Adrenal gland (tissue), 12 donors: Measurements from ENCODE around the gene LEMD1. TPM values are rescaled to one million over a fixed set of nuclear protein-coding genes. Genes with fewer than 3 reads are reported as not detected.

Experiments used
- DNase-seq, 7 donors: peaks; one replicate each; pipeline ENCODE4 v3.0.0-alpha.2; 2019 to 2020
- H3K27ac ChIP-seq, 5 donors: fragments of 200-600 bp; sonication (generic) in 4 of 5; 1 replicate in 3 of 5; 2 replicates in 2 of 5; pipeline versions ENCODE4 v1.5.1 to v1.8.0; 2016 to 2020; ENCODE audit warnings: mild to moderate bottlenecking in 1 of 5
- H3K27me3 ChIP-seq: fragments of 200-600 bp; 2 replicates; pipeline ENCODE4 v1.8.0; 2021
- H3K36me3 ChIP-seq, 2 donors: fragments of 200-600 bp; replicated peaks in 1 of 2; 1 replicate in 1 of 2; 2 replicates in 1 of 2; pipeline versions ENCODE4 v1.5.1 to v1.8.0; 2018 to 2022
- H3K4me1 ChIP-seq, 2 donors: fragments of 200-600 bp; replicated peaks in 1 of 2; 1 replicate in 1 of 2; 2 replicates in 1 of 2; pipeline versions ENCODE4 v1.5.1 to v1.8.0; 2018 to 2021
- H3K4me3 ChIP-seq, 4 donors: fragments of 200-600 bp; sonication (generic) in 3 of 4; one replicate each; pipeline ENCODE4 v1.5.1; 2016 to 2018
- H3K9me3 ChIP-seq, 3 donors: fragments of 200-600 bp; sonication (generic) in 1 of 3; replicated peaks in 1 of 3; 1 replicate in 2 of 3; 2 replicates in 1 of 3; pipeline versions ENCODE4 v1.5.1 to v1.8.0; 2016 to 2021
- CTCF ChIP-seq, 6 experiments: fragments of 450-650 bp in 4 of 6; fragments of 200-600 bp in 2 of 6; sonication (generic) in 1 of 6; IDR thresholded peaks; 1 replicate in 5 of 6; 2 replicates in 1 of 6; pipeline versions ENCODE4 v1.5.1 to v1.8.0; 2016 to 2021; ENCODE audit warnings: antibody characterized with exemption in 6 of 6, mild to moderate bottlenecking in 2 of 6, moderate library complexity in 1 of 6
- POLR2A ChIP-seq, 2 donors: fragments of 450-650 bp; IDR thresholded peaks; one replicate each; pipeline ENCODE4 v1.6.1; 2017; ENCODE audit warnings: antibody characterized with exemption in 2 of 2, mild to moderate bottlenecking in 2 of 2, moderate library complexity in 1 of 2
- WGBS, 4 donors: extraction: QIAGEN DNeasy Blood & Tissue Kit in 2 of 4; methylation state at CpG; one replicate each; pipeline versions ENCODE4 v1.1.5 to v1.1.7; 2013 to 2017; 5-methylcytosine and 5-hydroxymethylcytosine counted together
- intact Hi-C, 2 donors: fragments of 100-400 bp; cut with DNase I; formaldehyde crosslinking; loops; one replicate each; pipeline versions ENCODE4 v1.14.1 to v1.15.0; 2022 to 2023
- polyA plus RNA-seq, 3 donors: library from polyadenylated mRNA; stranded (reverse); fragments of 200-250 nt in 2 of 3; fragments of 350-450 nt in 1 of 3; fragmentation: Illumina TruSeq in 1 of 3; extraction: RNeasy Lipid Tissue Mini Kit (QIAGEN cat#74804) in 1 of 3; gene quantifications; one replicate each; pipeline ENCODE4 v1.2.3, GENCODE V29; 2013 to 2014
- total RNA-seq, 9 donors: library from RNA; depleted of rRNA in 4 of 9; stranded (reverse); fragments of >200 nt in 4 of 9; fragments of 120-200 nt in 1 of 9; fragmentation: NEBNext Ultra II Directional in 1 of 9; extraction: Animal tissue kit (Norgen Biotek cat#: 25700) in 1 of 9; gene quantifications; one replicate each; pipeline versions ENCODE4 v1.1.0 to v1.2.4, GENCODE V29; 2013 to 2023
- donor health status: healthy with polysubstance abuse.
- donor health status: Bipolar disorder and iron deficiency.
- donor health status: DM: yes; HTN: yes; CAD: no.
- donor health status: DM: no; HTN: no; CAD: no.
- donor health status: DM: no; HTN: no; CAD: no.
- donor health status: DM: yes; HTN: yes; CAD: no.

The LEMD1 gene
- total and polyA plus RNA-seq, 12 donors: 0.64 TPM; not detected in 11

GRCh38 chr1:205380882-205381281 lies 41.0 kb downstream of the LEMD1 start:
- no peaks in the 10 kb centered on the region for H3K27me3 ChIP-seq
- WGBS, 4 donors: 30 to 54% (median 31%) methylated on average over 2 of the region's 2 CpGs
- no peak overlapping the region for H3K4me3 ChIP-seq
- H3K36me3 ChIP-seq: peaks cover 0 to 3% of the 10 kb centered on the region in 2 donors
- no peaks in the 10 kb centered on the region for H3K9me3 ChIP-seq
- intact Hi-C loops: no loop called here
- peak overlapping the region in 1 of 5 donors; percentile 62 for H3K27ac ChIP-seq
- H3K4me1 ChIP-seq: peaks cover 17 to 30% of the 10 kb centered on the region in 2 donors
- peak in 3 of 7 donors; percentile 32 to 51 (median 34) for DNase-seq
- TF ChIP-seq CTCF (IDR thresholded peaks at IDR 0.05): no peak

- Histone ChIP-seq H3K4me3 (no peak overlapping the region), H3K4me1 (peaks cover 25 to 38% of the 10 kb centered on the region in 2 donors), H3K27me3 (no peaks in the 10 kb centered on the region), H3K36me3 (peaks cover 0 to 3% of the 10 kb centered on the region in 2 donors), H3K9me3 (no peaks in the 10 kb centered on the region), H3K27ac (no peak overlapping the region)
- intact Hi-C loops: no loop called here
- 78 to 89% (median 84%) methylated on average over 8 of the region's 8 CpGs for WGBS, 4 donors
- no peak for DNase-seq
- TF ChIP-seq POLR2A (IDR thresholded peaks at IDR 0.05): no peak
- no peak for TF ChIP-seq CTCF (IDR thresholded peaks at IDR 0.05)
Observed at GRCh38 chr1:205379056-205379455, 42.8 kb downstream of the LEMD1 start.

- Histone ChIP-seq H3K36me3 (no peaks in the 10 kb centered on the region), H3K27me3 (no peaks in the 10 kb centered on the region), H3K27ac (no peak overlapping the region), H3K9me3 (no peaks in the 10 kb centered on the region), H3K4me3 (no peak overlapping the region), H3K4me1 (peaks cover 28 to 44% of the 10 kb centered on the region in 2 donors)
- intact Hi-C loops: no loop called here
- DNase-seq: no peak
- 90 to 96% (median 96%) methylated on average over 3 of the region's 3 CpGs for WGBS, 4 donors
- no peak for TF ChIP-seq POLR2A (IDR thresholded peaks at IDR 0.05)
- no peak for TF ChIP-seq CTCF (IDR thresholded peaks at IDR 0.05)
Observed at GRCh38 chr1:205377355-205377754, 44.5 kb downstream of the LEMD1 start.

GRCh38 chr1:205376739-205377138 lies 45.1 kb downstream of the LEMD1 start:
- H3K4me3 ChIP-seq: no peak overlapping the region
- TF ChIP-seq CTCF (IDR thresholded peaks at IDR 0.05) (no peak), POLR2A (IDR thresholded peaks at IDR 0.05) (no peak)
- no peaks in the 10 kb centered on the region for H3K27me3 ChIP-seq
- peaks cover 32 to 50% of the 10 kb centered on the region in 2 donors for H3K4me1 ChIP-seq
- intact Hi-C loops: no loop called here
- peak overlapping the region in 1 of 5 donors; percentile 10 for H3K27ac ChIP-seq
- no peaks in the 10 kb centered on the region for H3K9me3 ChIP-seq
- H3K36me3 ChIP-seq: no peaks in the 10 kb centered on the region
- DNase-seq: peak in 2 of 7 donors; percentile 42 to 43
- 43 to 51% (median 50%) methylated on average over 4 of the region's 4 CpGs for WGBS, 4 donors
